Left lobe of liver (tissue), 2 donors: ENCODE data around the gene SPZ1. TPM values are rescaled to one million over a fixed set of nuclear protein-coding genes. Genes with fewer than 3 reads are reported as not detected.
A peak's percentile ranks its signal among the peaks of the same experiment; 100 is the strongest.
"Not testable (repeated sequence)": the region's sequence is repeated elsewhere in the genome, so short reads cannot be mapped to it uniquely, and the experiment has no call there.

ENCODE experiments used
- ATAC-seq: fragments of 200-7000 bp; cut with Tn5 transposase; one replicate; pipeline ENCODE4 v1.9.1; 2020; ENCODE audit warnings: mild to moderate bottlenecking, moderate library complexity
- DNase-seq: peaks from one replicate; pipeline ENCODE4 v3.0.0-alpha.2; 2020; ENCODE audit warnings: low spot score
- total RNA-seq: library from RNA; stranded (reverse); gene quantifications from one replicate; pipeline ENCODE4 v1.2.1, GENCODE V29; 2021
- donor health status: DM: no; HTN: no; CAD: no; lungs with moderate emphysema.
- donor health status: DM: no; HTN: yes; CAD: no.

Gene SPZ1
- total RNA-seq, 1 donor from 2014 or later = not detected

GRCh38 chr5:80337379-80337778, 17.6 kb downstream of the SPZ1 start:
- ATAC-seq (no peak), DNase-seq (no peak)

GRCh38 chr5:80339116-80339515, 19.3 kb downstream of the SPZ1 start:
- DNase-seq (no peak), ATAC-seq (no peak)

GRCh38 chr5:80341016-80341775, 21.4 kb downstream of the SPZ1 start:
- ATAC-seq (no peak), DNase-seq (no peak)

GRCh38 chr5:80343067-80343466, 23.3 kb downstream of the SPZ1 start:
- ATAC-seq (no peak), DNase-seq (no peak)

DNA sequence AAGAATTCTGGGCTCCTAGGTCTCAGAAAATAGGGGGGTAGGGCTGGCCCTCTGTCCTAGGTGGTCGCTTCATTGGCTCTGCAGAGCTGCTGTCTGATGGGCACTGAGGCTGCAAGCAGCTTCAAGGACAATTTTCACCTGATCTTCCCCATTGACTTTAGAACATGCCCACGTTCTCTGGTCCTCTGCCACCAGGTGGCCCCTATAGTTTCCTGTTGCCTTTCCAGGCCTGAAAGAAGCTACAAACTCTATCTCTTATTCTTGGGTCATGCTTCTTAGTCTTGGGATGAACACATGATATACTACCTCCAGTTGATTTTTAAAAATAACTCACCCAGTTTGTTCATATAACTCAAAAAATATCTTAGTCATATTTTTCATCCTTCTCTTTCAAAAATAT, 26.3 kb downstream of the SPZ1 start:
- peak; percentile 71 for ATAC-seq
- no peak for DNase-seq

GRCh38 chr5:80348171-80348570, 28.4 kb downstream of the SPZ1 start:
- ATAC-seq = no peak
- no peak for DNase-seq

GRCh38 chr5:80351019-80351418, 31.2 kb downstream of the SPZ1 start:
- not testable (repeated sequence) for DNase-seq, ATAC-seq

DNA sequence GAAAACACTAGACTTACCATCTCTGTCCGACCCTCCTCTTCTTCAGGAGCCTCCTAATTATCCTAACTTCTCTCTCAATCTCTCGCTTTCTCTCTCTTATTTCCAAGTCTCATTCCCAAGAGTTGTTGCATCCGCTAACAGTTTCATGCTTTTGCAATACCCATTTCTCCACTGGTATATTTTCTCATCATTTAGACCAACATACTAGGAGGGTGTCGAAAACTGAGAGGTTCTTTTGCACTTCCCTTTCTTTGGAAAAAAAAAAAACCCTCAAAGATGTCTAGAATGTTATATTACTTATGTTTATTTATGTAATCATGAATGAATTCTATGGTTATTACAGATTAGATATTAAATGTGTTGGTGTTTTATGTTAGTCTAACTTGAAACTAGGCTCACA, 35.9 kb downstream of the SPZ1 start:
- ATAC-seq = no peak
- no peak for DNase-seq

DNA sequence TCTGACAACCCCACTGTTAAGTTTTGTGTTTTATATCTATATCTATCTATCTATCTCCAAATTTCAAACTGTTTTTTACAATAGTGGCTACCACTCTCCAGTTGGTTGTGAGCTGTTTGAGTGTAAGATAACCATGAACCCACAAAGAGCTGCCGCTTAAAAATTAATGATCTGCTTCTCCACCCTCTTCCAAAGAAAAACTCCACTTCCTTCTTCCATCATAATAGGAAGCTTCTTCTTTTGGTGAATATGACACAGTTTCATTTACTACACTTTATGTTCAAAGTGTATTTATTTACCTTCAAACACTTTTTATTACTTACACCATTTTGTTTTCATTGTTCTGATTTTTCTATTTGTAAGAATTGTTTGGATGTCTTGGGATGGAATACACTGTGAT, 37.9 kb downstream of the SPZ1 start:
- no peak for DNase-seq
- no peak for ATAC-seq

DNA sequence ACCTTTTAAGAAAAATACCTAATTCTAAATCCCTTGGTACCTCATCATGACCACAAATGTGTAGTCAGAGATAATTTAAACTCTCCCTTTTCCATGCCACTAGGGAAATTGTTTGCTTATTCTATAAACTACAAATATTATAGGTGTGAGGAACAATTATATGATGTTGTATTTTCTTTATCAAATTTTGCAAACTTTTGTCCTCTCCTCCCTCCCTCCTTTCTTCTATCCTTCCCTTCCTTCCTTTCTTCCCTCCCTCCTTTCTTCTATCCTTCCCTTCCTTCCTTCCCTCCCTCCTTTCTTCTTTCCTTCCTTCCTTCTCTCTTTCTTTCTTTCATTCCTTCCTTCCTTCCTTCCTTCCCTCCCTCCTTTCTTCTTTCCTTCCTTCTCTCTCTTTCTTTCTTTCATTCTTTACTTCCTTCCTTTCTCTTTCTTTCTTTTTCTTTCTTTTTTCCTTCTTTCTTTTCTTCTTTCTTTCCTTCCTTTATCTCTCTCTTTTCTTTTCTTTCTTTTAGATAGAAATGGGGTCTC, 41.2 kb downstream of the SPZ1 start:
- ATAC-seq (no peak), DNase-seq (no peak)

GRCh38 chr5:80364892-80365291, 45.1 kb downstream of the SPZ1 start:
- DNase-seq = no peak
- no peak for ATAC-seq

GRCh38 chr5:80368661-80369480, 49.1 kb downstream of the SPZ1 start:
- DNase-seq (no peak), ATAC-seq (no peak)

DNA sequence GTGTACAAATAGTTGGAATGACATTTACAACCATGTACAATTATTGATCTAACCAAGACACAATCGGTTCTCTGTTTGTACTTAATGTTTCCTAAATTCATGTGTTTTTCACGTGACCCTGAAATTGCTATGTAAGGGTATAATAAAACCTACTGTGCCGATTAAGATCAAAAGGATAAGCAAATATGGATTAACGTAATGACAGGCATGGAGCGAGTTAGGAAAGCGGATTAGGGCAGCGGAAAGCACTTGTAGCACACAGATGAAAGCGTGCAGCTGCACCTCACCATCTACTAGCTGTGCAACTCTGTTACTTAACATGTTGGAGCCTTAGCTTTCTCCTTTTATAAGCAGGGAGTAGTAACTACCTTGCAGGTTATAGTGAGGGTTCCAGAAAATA, 49.7 kb downstream of the SPZ1 start:
- DNase-seq = no peak
- no peak for ATAC-seq

- DNase-seq (no peak), ATAC-seq (peak; percentile 66)
These were observed 50.6 kb downstream of the SPZ1 start for GRCh38 chr5:80370390-80370789.

Other genes with a start within 250 kb of the SPZ1 start
- gene SERINC5, start 64.0 kb upstream of the SPZ1 start, total RNA-seq = 54.6 TPM
- 16.1 TPM for gene ZFYVE16, start 88.1 kb downstream of the SPZ1 start, total RNA-seq
- 1.2 TPM for gene FAM151B, start 168.1 kb downstream of the SPZ1 start, total RNA-seq